Breast epithelium (tissue), 3 donors: ENCODE results near the gene GPR50.

Source experiments
- POLR2A ChIP-seq: fragments of 450-650 bp; IDR thresholded peaks from one replicate; pipeline ENCODE4 v1.6.1; 2016; ENCODE audit warnings: antibody characterized with exemption, mild to moderate bottlenecking, moderate library complexity
- TF ChIP-seq, protein P1 (sequence below), 3 donors: fragments of 450-650 bp; IDR thresholded peaks; one replicate each; pipeline ENCODE4 v1.5.1; 2016 to 2017; ENCODE audit warnings: antibody characterized with exemption in 3 of 3, mild to moderate bottlenecking in 3 of 3, moderate library complexity in 3 of 3

DNA sequence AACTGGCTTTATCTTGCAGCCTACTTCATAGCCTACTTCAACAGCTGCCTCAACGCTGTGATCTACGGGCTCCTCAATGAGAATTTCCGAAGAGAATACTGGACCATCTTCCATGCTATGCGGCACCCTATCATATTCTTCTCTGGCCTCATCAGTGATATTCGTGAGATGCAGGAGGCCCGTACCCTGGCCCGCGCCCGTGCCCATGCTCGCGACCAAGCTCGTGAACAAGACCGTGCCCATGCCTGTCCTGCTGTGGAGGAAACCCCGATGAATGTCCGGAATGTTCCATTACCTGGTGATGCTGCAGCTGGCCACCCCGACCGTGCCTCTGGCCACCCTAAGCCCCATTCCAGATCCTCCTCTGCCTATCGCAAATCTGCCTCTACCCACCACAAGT lies 4.0 kb downstream of the GPR50 start:
- no peak for TF ChIP-seq POLR2A
- TF ChIP-seq, protein P1, sequence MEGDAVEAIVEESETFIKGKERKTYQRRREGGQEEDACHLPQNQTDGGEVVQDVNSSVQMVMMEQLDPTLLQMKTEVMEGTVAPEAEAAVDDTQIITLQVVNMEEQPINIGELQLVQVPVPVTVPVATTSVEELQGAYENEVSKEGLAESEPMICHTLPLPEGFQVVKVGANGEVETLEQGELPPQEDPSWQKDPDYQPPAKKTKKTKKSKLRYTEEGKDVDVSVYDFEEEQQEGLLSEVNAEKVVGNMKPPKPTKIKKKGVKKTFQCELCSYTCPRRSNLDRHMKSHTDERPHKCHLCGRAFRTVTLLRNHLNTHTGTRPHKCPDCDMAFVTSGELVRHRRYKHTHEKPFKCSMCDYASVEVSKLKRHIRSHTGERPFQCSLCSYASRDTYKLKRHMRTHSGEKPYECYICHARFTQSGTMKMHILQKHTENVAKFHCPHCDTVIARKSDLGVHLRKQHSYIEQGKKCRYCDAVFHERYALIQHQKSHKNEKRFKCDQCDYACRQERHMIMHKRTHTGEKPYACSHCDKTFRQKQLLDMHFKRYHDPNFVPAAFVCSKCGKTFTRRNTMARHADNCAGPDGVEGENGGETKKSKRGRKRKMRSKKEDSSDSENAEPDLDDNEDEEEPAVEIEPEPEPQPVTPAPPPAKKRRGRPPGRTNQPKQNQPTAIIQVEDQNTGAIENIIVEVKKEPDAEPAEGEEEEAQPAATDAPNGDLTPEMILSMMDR (IDR thresholded peaks at IDR 0.05), result no peak
